ENCODE measurements around the gene PGM2. TPM values are rescaled to one million over a fixed set of nuclear protein-coding genes. Genes with fewer than 3 reads are reported as not detected.

PGM2 gene
- total and polyA plus RNA-seq, 4 donors = 8.5 to 24.6 (median 21.6) TPM

DNA sequence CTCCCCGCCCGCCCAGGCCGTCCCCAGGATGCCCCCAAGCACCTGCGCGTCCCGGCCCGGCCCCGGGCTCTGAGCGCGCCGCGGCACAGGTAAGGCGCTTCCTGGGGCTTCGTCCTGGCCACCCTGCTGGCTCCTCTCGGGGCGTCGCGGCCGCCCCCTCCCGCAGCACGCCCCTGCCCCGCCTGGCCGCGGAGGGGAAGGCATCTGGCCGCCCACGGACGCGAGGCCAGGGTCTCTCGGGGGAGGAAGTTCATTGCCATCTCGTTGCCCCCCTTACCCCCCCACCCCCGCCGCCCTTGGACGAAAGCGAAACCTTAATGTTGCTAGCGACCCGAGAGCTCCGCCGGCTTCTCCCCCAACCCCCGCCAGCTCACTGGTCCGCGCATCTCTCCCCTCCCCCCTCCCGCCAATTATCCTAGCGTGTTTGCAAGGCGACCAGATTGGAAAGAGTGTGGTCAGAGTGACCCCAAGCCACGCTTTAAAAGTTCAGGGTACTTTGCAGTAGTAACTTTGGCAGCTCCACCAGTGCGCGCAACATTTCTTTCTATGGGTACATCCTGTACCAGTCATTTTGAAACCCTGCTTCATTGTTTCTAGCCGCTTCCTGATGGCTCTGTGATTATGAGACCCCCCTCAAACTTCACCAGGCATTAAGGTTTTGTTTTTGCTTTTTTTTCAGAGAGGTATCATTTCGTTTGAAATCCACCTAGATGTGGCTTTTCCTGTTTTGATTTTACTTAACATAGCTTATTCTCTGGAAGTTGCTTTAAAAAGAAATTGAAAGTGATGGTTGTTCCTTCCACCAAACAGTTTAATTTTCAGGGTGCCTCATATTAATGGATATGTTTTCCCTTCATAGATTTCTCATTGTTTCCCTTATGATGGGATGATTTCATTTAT lies 65.0 kb downstream of the PGM2 start:
- DNase-seq = peak in 1 of 2 donors; percentile 55
- H3K27me3 ChIP-seq (ENCODE audit: control insufficient read depth in 1 of 2, insufficient read depth in 2 of 2, low read length in 1 of 2) = no peaks in the 10 kb centered on the region
- intact Hi-C loops (cut with DNase I) = loop anchor here (2.0 to 10.0 kb wide), 4 partner anchors 65 to 146 kb away; partner anchors contain the start of gene PGM2 (in 1 of the 2)
- 0% methylated on average over 26 to 49 of the region's 49 CpGs for WGBS, 2 donors
- peak overlapping the region; percentile 77 to 91 for H3K27ac ChIP-seq (ENCODE audit: low read depth in 1 of 2, low read length in 2 of 2)
- peaks cover 5% of the 10 kb centered on the region in 2 donors for H3K4me1 ChIP-seq (ENCODE audit: control insufficient read depth in 1 of 2, insufficient read depth in 2 of 2, low read length in 2 of 2)
- peak; percentile 12 for ATAC-seq (ENCODE audit: low FRiP score)
- H3K9me3 ChIP-seq (ENCODE audit: control insufficient read depth, low read length) = no peaks in the 10 kb centered on the region
- peak overlapping the region; percentile 77 to 93 for H3K4me3 ChIP-seq (ENCODE audit: low read length in 2 of 2)
- H3K36me3 ChIP-seq (ENCODE audit: control insufficient read depth in 1 of 2, insufficient read depth in 2 of 2, low read length in 1 of 2) = no peaks in the 10 kb centered on the region

DNA sequence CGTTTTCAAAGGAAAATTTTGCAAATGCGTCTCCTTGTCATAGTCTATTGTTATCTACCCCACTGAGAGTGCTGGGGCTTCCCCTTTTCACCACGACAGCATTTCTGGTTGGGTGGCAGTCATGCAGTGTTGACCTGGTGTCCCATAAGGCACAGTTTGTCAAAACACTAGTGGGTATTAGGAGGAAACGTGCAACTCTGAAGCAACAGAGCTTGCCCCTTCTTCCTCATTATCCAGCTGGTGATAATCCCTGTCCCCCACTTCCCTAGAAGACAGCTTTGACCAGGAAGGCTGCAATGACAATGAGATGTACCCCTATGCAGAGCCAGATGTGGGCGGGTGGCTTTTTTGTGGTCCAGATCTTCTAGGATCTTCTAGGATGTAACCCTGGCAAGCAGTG lies 66.2 kb downstream of the PGM2 start:
- intact Hi-C loops (cut with DNase I) = loop anchor here (5.0 to 10.0 kb wide), 3 partner anchors 85 to 145 kb away; no protein-coding TSS in a partner anchor
- Histone ChIP-seq H3K36me3 (ENCODE audit: control insufficient read depth in 1 of 2, insufficient read depth in 2 of 2, low read length in 1 of 2) (no peaks in the 10 kb centered on the region), H3K27ac (ENCODE audit: low read depth in 1 of 2, low read length in 2 of 2) (peak overlapping the region in 1 of 2 donors; percentile 17), H3K27me3 (ENCODE audit: control insufficient read depth in 1 of 2, insufficient read depth in 2 of 2, low read length in 1 of 2) (no peaks in the 10 kb centered on the region), H3K4me1 (ENCODE audit: control insufficient read depth in 1 of 2, insufficient read depth in 2 of 2, low read length in 2 of 2) (peaks cover 5% of the 10 kb centered on the region in 2 donors), H3K9me3 (ENCODE audit: control insufficient read depth, low read length) (no peaks in the 10 kb centered on the region), H3K4me3 (ENCODE audit: low read length in 2 of 2) (no peak overlapping the region)
- ATAC-seq (ENCODE audit: low FRiP score) (no peak), DNase-seq (no peak)
- 51 to 57% methylated on average over 5 of the region's 5 CpGs for WGBS, 2 donors

DNA sequence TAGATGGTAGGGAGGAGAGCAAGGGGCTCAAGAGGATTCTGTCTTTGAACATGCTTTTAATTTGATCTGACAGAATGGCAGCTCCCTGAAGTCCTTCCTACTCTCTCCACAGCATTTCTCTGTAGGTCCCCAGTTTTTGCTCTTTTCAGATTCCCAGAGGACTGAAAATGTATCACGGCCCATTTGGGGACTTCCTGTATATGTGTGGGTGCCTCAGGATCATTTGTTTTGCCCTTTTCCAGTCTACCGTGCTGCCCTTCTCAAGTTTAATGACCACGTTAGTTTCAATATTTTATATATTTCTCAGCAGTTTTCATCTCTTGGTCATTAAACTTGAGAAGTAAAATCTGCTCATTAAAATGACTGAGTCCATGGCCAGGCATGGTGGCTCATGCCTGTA lies 66.7 kb downstream of the PGM2 start:
- Histone ChIP-seq H3K36me3 (ENCODE audit: control insufficient read depth in 1 of 2, insufficient read depth in 2 of 2, low read length in 1 of 2) (no peaks in the 10 kb centered on the region), H3K27me3 (ENCODE audit: control insufficient read depth in 1 of 2, insufficient read depth in 2 of 2, low read length in 1 of 2) (no peaks in the 10 kb centered on the region), H3K4me1 (ENCODE audit: control insufficient read depth in 1 of 2, insufficient read depth in 2 of 2, low read length in 2 of 2) (peaks cover 5% of the 10 kb centered on the region in 2 donors), H3K4me3 (ENCODE audit: low read length in 2 of 2) (no peak overlapping the region), H3K27ac (ENCODE audit: low read depth in 1 of 2, low read length in 2 of 2) (peak overlapping the region in 1 of 2 donors; percentile 17), H3K9me3 (ENCODE audit: control insufficient read depth, low read length) (no peaks in the 10 kb centered on the region)
- WGBS, 2 donors = 85 to 86% methylated on average over 3 of the region's 3 CpGs
- intact Hi-C loops (cut with DNase I) = loop anchor here (5.0 to 10.0 kb wide), 3 partner anchors 84 to 144 kb away; no protein-coding TSS in a partner anchor
- ATAC-seq (ENCODE audit: low FRiP score) (no peak), DNase-seq (no peak)

DNA sequence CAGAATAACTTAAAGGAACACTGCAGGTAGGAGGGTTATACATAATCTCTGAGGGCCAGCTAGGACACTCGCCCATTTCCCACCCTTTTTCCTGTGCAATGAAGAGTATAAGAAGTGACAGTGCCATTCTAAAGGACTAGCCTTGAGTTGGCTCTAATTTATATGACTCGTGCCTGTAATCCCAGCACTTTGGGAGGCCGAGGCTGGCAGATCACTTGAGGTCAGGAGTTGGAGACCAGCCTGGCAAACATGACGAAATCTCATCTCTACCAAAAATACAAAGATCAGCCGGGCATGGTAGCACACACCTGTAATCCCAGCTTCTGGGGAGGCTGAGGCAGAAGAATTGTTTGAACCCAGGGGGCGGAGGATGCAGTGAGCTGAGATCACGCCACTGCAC lies 68.8 kb downstream of the PGM2 start:
- no peaks in the 10 kb centered on the region for H3K36me3 ChIP-seq (ENCODE audit: control insufficient read depth in 1 of 2, insufficient read depth in 2 of 2, low read length in 1 of 2)
- no peak overlapping the region for H3K27ac ChIP-seq (ENCODE audit: low read depth in 1 of 2, low read length in 2 of 2)
- H3K4me3 ChIP-seq (ENCODE audit: low read length in 2 of 2) = no peak overlapping the region
- 75 to 82% methylated on average over 7 of the region's 7 CpGs for WGBS, 2 donors
- no peaks in the 10 kb centered on the region for H3K27me3 ChIP-seq (ENCODE audit: control insufficient read depth in 1 of 2, insufficient read depth in 2 of 2, low read length in 1 of 2)
- intact Hi-C loops (cut with DNase I) = loop anchor here in 1 of 2 donors (10.0 kb wide), 1 partner anchor 140 kb away; no protein-coding TSS in a partner anchor
- H3K9me3 ChIP-seq (ENCODE audit: control insufficient read depth, low read length) = no peaks in the 10 kb centered on the region
- H3K4me1 ChIP-seq (ENCODE audit: control insufficient read depth in 1 of 2, insufficient read depth in 2 of 2, low read length in 2 of 2) = peaks cover 5% of the 10 kb centered on the region in 2 donors
- DNase-seq (no peak), ATAC-seq (ENCODE audit: low FRiP score) (no peak)

DNA sequence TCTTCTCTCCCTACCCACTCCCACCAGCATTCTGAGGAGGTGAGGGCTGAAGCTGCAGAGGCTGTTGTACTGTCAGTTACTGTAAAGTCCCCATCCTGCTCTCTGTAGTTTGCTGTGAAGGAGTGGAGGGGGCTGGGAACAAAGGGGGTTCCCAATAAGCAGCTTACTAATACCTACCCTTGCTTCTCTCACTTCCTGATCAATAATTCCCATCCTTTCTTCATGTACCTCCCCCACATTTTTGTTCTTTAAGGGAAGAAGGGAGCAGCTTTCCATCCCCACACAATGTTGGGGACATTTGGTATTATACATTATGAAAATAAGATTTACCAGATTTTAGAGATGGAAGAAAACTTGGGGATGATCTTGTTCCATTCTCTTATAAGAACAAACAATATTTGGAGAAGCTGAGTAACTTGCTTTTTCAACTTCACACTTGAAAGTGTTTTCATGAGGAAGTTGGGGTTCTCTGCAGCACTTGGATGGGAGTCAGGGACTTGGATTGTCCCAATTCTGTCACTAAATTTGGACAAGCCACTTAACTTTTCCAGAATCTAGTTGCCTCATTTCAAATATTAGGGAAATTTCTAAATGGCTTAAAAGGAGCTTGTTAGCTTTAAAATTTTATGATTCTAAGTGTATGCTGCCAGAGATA lies 69.8 kb downstream of the PGM2 start:
- intact Hi-C loops (cut with DNase I) = loop anchor here in 1 of 2 donors (10.0 kb wide), 1 partner anchor 138 kb away; no protein-coding TSS in a partner anchor
- Histone ChIP-seq H3K27ac (ENCODE audit: low read depth in 1 of 2, low read length in 2 of 2) (no peak overlapping the region), H3K27me3 (ENCODE audit: control insufficient read depth in 1 of 2, insufficient read depth in 2 of 2, low read length in 1 of 2) (no peaks in the 10 kb centered on the region), H3K4me1 (ENCODE audit: control insufficient read depth in 1 of 2, insufficient read depth in 2 of 2, low read length in 2 of 2) (peaks cover 5% of the 10 kb centered on the region in 2 donors), H3K36me3 (ENCODE audit: control insufficient read depth in 1 of 2, insufficient read depth in 2 of 2, low read length in 1 of 2) (no peaks in the 10 kb centered on the region), H3K9me3 (ENCODE audit: control insufficient read depth, low read length) (no peaks in the 10 kb centered on the region), H3K4me3 (ENCODE audit: low read length in 2 of 2) (no peak overlapping the region)
- DNase-seq (no peak), ATAC-seq (ENCODE audit: low FRiP score) (no peak)

DNA sequence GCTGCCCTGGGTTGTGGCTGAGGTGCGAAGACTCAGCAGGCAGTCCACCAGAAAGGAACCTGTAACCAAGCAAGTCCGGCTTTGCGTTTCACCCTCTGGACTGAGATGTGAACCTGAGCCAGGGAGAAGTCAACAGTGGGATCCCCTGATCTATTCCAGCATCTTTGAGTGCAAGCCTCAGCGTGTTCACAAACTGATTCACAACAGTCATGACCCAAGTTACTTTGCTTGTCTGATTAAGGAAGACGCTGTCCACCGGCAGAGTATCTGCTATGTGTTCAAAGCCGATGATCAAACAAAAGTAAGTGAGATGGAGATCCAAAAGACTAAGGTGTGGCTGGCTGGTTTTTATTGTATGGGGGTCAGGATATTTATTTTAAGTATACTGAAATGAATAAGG lies 75.7 kb downstream of the PGM2 start:
- H3K27ac ChIP-seq (ENCODE audit: low read depth in 1 of 2, low read length in 2 of 2) = no peak overlapping the region
- H3K4me1 ChIP-seq (ENCODE audit: control insufficient read depth in 1 of 2, insufficient read depth in 2 of 2, low read length in 2 of 2) = peaks cover 3% of the 10 kb centered on the region in 2 donors
- no peaks in the 10 kb centered on the region for H3K27me3 ChIP-seq (ENCODE audit: control insufficient read depth in 1 of 2, insufficient read depth in 2 of 2, low read length in 1 of 2)
- WGBS, 2 donors = 92 to 95% methylated on average over 7 of the region's 7 CpGs
- ATAC-seq (ENCODE audit: low FRiP score) = no peak
- no peak overlapping the region for H3K4me3 ChIP-seq (ENCODE audit: low read length in 2 of 2)
- no peaks in the 10 kb centered on the region for H3K9me3 ChIP-seq (ENCODE audit: control insufficient read depth, low read length)
- no peak for DNase-seq
- H3K36me3 ChIP-seq (ENCODE audit: control insufficient read depth in 1 of 2, insufficient read depth in 2 of 2, low read length in 1 of 2) = no peaks in the 10 kb centered on the region
- intact Hi-C loops (cut with DNase I) = no loop called here

DNA sequence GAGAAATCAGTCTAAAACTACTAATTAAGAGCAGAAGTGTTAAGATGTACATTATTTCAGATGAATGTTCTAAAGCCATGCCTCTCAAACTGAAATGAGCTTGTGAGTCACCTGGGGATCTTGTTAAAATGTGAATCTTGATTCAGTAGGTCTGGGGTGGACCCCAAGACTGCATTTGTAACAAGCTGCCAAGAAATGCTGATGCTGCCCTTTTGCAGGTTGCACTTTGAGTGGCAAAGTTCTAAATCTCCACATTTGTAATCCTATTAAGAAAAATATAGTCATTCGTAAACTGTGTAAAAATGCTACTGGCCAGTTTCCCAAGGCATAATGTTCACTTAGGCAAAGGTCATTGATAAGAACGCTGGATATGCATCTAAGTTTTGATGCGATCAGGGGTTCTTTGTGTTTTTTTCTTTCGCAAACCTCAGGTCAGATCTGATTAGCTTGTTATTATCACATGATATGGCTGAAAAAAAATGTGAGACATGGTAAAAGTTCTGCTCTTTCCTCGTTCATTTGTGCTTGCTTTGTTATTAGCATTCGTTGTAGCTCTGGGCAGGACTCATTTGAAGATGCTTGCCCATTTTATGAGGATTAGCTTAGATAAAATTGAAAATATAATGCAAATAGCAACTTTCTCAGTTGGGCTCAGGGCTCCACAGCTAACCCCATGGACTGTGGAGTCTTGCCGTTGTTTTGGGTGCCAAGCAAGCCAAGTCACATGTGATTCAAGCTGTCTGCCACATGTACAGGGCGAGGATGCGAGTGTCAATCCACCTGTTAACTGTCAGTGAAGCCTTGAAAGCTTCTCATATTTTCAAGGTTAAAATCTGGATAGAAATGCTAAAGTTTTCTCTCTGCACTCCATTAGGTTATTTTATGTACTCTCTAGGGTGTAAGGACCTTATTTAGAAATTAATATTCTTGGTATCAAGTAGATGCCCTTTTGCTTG lies 76.5 kb downstream of the PGM2 start:
- ATAC-seq (ENCODE audit: low FRiP score) = no peak
- DNase-seq = no peak
- H3K4me3 ChIP-seq (ENCODE audit: low read length in 2 of 2) = no peak overlapping the region
- H3K9me3 ChIP-seq (ENCODE audit: control insufficient read depth, low read length) = no peaks in the 10 kb centered on the region
- H3K27me3 ChIP-seq (ENCODE audit: control insufficient read depth in 1 of 2, insufficient read depth in 2 of 2, low read length in 1 of 2) = no peaks in the 10 kb centered on the region
- WGBS, 2 donors = 86% methylated on average over 9 of the region's 9 CpGs
- H3K4me1 ChIP-seq (ENCODE audit: control insufficient read depth in 1 of 2, insufficient read depth in 2 of 2, low read length in 2 of 2) = peaks cover 3% of the 10 kb centered on the region in 2 donors
- no peak overlapping the region for H3K27ac ChIP-seq (ENCODE audit: low read depth in 1 of 2, low read length in 2 of 2)
- no peaks in the 10 kb centered on the region for H3K36me3 ChIP-seq (ENCODE audit: control insufficient read depth in 1 of 2, insufficient read depth in 2 of 2, low read length in 1 of 2)
- intact Hi-C loops (cut with DNase I) = no loop called here

DNA sequence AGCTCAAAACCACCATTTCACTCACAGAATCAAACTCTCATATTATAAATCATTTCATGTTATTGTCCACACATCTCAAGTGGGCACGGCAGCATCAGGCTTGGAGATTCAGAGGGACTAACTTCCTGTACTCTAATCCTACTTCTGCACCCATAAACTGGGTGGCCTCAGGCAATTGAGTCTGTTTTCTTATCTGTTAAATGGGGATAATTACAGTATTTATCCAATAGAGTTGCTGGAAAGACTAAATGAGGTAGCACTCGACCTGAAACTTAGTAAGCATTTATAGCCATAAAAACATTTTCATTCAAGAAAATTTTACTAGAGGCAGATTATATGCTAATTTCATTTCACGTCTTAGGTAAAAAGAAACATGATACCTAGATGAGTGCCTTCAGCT lies 77.4 kb downstream of the PGM2 start:
- H3K4me1 ChIP-seq (ENCODE audit: control insufficient read depth in 1 of 2, insufficient read depth in 2 of 2, low read length in 2 of 2) = peaks cover 3% of the 10 kb centered on the region in 2 donors
- ATAC-seq (ENCODE audit: low FRiP score) (no peak), DNase-seq (no peak)
- no peaks in the 10 kb centered on the region for H3K9me3 ChIP-seq (ENCODE audit: control insufficient read depth, low read length)
- 86 to 87% methylated on average over 3 of the region's 3 CpGs for WGBS, 2 donors
- H3K27me3 ChIP-seq (ENCODE audit: control insufficient read depth in 1 of 2, insufficient read depth in 2 of 2, low read length in 1 of 2) = no peaks in the 10 kb centered on the region
- intact Hi-C loops (cut with DNase I) = no loop called here
- H3K4me3 ChIP-seq (ENCODE audit: low read length in 2 of 2) = no peak overlapping the region
- H3K36me3 ChIP-seq (ENCODE audit: control insufficient read depth in 1 of 2, insufficient read depth in 2 of 2, low read length in 1 of 2) = no peaks in the 10 kb centered on the region
- no peak overlapping the region for H3K27ac ChIP-seq (ENCODE audit: low read depth in 1 of 2, low read length in 2 of 2)

Measured in aorta (tissue), 5 donors.